ENCODE results near the gene ZSCAN30. TPM values are rescaled to one million over a fixed set of nuclear protein-coding genes. Genes with fewer than 3 reads are reported as not detected.

Gene ZSCAN30
- total and polyA plus RNA-seq, 9 of the 15 experiments (the other 6 are each of a cell fraction or from before 2014, with no cell fraction given) = 4.6 to 13.6 (median 10.8) TPM

- TF ChIP-seq IRF9 (tag; IDR thresholded peaks at IDR 0.05) = no peak
- TF ChIP-seq RFX5 (IDR thresholded peaks at IDR 0.05; ENCODE audit: low read depth, low read length) = no peak
- TF ChIP-seq NCOA2 (IDR thresholded peaks at IDR 0.05; ENCODE audit: partially characterized antibody in 2 of 2) = no peak
- TF ChIP-seq HINFP (tag; conservative IDR thresholded peaks at IDR 0.05; ENCODE audit: low read depth) = no peak
- TF ChIP-seq PML (IDR thresholded peaks at IDR 0.05; ENCODE audit: low read length) = no peak
- TF ChIP-seq NCOR1 (IDR thresholded peaks at IDR 0.05) = no peak
- TF ChIP-seq RUNX1 (IDR thresholded peaks at IDR 0.05; ENCODE audit: low read depth) = no peak
These were observed 13.6 kb upstream of the ZSCAN30 start (continued) for GRCh38 chr18:35303610-35304009.

GRCh38 chr18:35296060-35296459, 6.0 kb upstream of the ZSCAN30 start:
- Histone ChIP-seq H2AFZ (ENCODE audit: low read depth, low read length) (no peak overlapping the region), H3K27me3 (ENCODE audit: control insufficient read depth in 2 of 2, insufficient read depth in 2 of 2, low read length in 2 of 2) (no peaks in the 10 kb centered on the region), H3K9me1 (ENCODE audit: control insufficient read depth, insufficient read depth, low read length) (no peaks in the 10 kb centered on the region), H3K4me3 (no peak overlapping the region), H3K27ac (ENCODE audit: extremely low read depth, low read depth, low read length) (no peak overlapping the region), H3K4me2 (ENCODE audit: insufficient read depth, low read length) (no peak overlapping the region), H3K79me2 (ENCODE audit: control insufficient read depth, insufficient read depth, low read length) (peaks cover 32% of the 10 kb centered on the region), H3K9me3 (replicated peaks; ENCODE audit: control insufficient read depth, insufficient read depth, low read depth, low read length) (peaks cover 3% of the 10 kb centered on the region; the same call in 1 of the 2 replicates), H4K20me1 (replicated peaks; ENCODE audit: control insufficient read depth, insufficient read depth, low read length) (no peaks in the 10 kb centered on the region), H3K4me1 (replicated peaks in 1 of 2; ENCODE audit: control insufficient read depth in 2 of 2, insufficient read depth in 2 of 2, low read length in 2 of 2) (peaks cover 0 to 4% of the 10 kb centered on the region in 2 experiments; a peak in 3 of 5 replicates), H3K36me3 (ENCODE audit: control insufficient read depth, insufficient read depth, low read length) (peaks cover 63% of the 10 kb centered on the region), H3K9ac (ENCODE audit: insufficient read depth in 1 of 2, low read depth in 2 of 2, low read length in 2 of 2) (no peak overlapping the region)
- no peak for DNase-seq (ENCODE audit: extremely low read depth in 1 of 4, low spot score in 3 of 4)
- ChIA-PET POLR2A (no interaction called here), CTCF (ENCODE audit: low intra/inter-chr PET ratio) (no interaction called here)
- in situ Hi-C loops (cut with MboI) = no loop called here
- ATAC-seq = no peak
- no TSS peak for BruUV-seq (replicated peaks)
- TF ChIP-seq SNAPC5 (CRISPR knock-in tag; IDR thresholded peaks at IDR 0.05) = no peak
- FAIRE-seq = no peak
- intact Hi-C loops (cut with micrococcal nuclease) = loop anchor here (10.0 kb wide), 1 partner anchor 291 kb away; no protein-coding TSS in a partner anchor
- 100% methylated on average over 2 of the region's 2 CpGs for WGBS (ENCODE audit: insufficient coverage, low coverage, missing lambda C conversion rate)

Measured in K562 (cell line).